ENCODE data around the gene TNS1. TPM values are rescaled to one million over a fixed set of nuclear protein-coding genes. Genes with fewer than 3 reads are reported as not detected.

TNS1 gene
- total and polyA plus RNA-seq, 2 experiments from 2014 or later, result 16.2 to 27.6 TPM

- no peaks in the 10 kb centered on the region for H3K36me3 ChIP-seq (replicated peaks; ENCODE audit: insufficient read depth, low read depth)
Observed at GRCh38 chr2:217830061-217830460, 172.7 kb downstream of the TNS1 start.

DNA sequence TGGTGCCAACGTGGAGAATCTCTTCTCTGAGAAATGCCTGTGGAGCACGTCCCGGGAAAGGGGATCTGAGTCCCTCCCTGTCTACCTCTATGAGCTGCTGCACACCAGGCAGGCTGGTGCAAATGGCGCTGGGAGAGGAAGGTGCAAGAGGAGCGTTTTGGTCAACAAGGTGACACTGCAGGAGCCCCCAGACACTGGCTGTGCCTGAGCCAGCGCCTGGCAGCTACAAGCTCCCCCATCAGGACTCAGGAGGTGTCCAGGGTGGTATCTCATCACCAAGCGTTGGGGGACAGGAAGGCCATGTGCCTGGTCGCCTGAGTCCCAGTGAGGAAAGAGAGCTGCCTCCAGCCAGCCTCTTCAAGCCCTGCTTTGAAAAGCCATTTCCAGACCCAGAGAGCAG, 173.4 kb downstream of the TNS1 start:
- Histone ChIP-seq H3K27ac (no peak overlapping the region), H3K36me3 (replicated peaks; ENCODE audit: insufficient read depth, low read depth) (no peaks in the 10 kb centered on the region), H3K27me3 (no peaks in the 10 kb centered on the region), H3K4me3 (no peak overlapping the region), H4K20me1 (ENCODE audit: insufficient read depth, poor library complexity, severe bottlenecking) (no peaks in the 10 kb centered on the region), H3K4me2 (no peak overlapping the region), H3K9me3 (ENCODE audit: low read depth) (no peaks in the 10 kb centered on the region), H2AFZ (no peak overlapping the region), H3K79me2 (no peaks in the 10 kb centered on the region), H3K9me2 (replicated peaks; ENCODE audit: insufficient read depth) (no peaks in the 10 kb centered on the region), H3K4me1 (ENCODE audit: insufficient read depth) (no peaks in the 10 kb centered on the region)
- no peak for DNase-seq (ENCODE audit: low spot score)
- no peak for TF ChIP-seq EZH2 (IDR thresholded peaks at IDR 0.05; ENCODE audit: borderline replicate concordance)
- no peak for TF ChIP-seq CTCF (IDR thresholded peaks at IDR 0.05; ENCODE audit: poor library complexity)
- no peak for TF ChIP-seq EZH2phosphoT487 (IDR thresholded peaks at IDR 0.05; ENCODE audit: low read depth, severe bottlenecking, unreplicated experiment)
- WGBS (ENCODE audit: low lambda C conversion rate, missing lambda C conversion rate), result 93% methylated on average over 8 of the region's 8 CpGs

More at GRCh38 chr2:217830061-217830460, 172.7 kb downstream of the TNS1 start:
- TF ChIP-seq EZH2 (IDR thresholded peaks at IDR 0.05; ENCODE audit: borderline replicate concordance) (no peak), EZH2phosphoT487 (IDR thresholded peaks at IDR 0.05; ENCODE audit: low read depth, severe bottlenecking, unreplicated experiment) (no peak), CTCF (IDR thresholded peaks at IDR 0.05; ENCODE audit: poor library complexity) (no peak)
- Histone ChIP-seq H3K27ac (no peak overlapping the region), H4K20me1 (ENCODE audit: insufficient read depth, poor library complexity, severe bottlenecking) (no peaks in the 10 kb centered on the region), H3K9me3 (ENCODE audit: low read depth) (no peaks in the 10 kb centered on the region), H3K79me2 (no peaks in the 10 kb centered on the region), H3K4me3 (no peak overlapping the region), H3K4me2 (no peak overlapping the region), H2AFZ (no peak overlapping the region), H3K9me2 (replicated peaks; ENCODE audit: insufficient read depth) (no peaks in the 10 kb centered on the region), H3K27me3 (no peaks in the 10 kb centered on the region), H3K4me1 (ENCODE audit: insufficient read depth) (no peaks in the 10 kb centered on the region)
- DNase-seq (ENCODE audit: low spot score), result no peak
- 95% methylated on average over 9 of the region's 9 CpGs for WGBS (ENCODE audit: low lambda C conversion rate, missing lambda C conversion rate)

- Histone ChIP-seq H3K36me3 (replicated peaks; ENCODE audit: insufficient read depth, low read depth) (no peaks in the 10 kb centered on the region), H4K20me1 (ENCODE audit: insufficient read depth, poor library complexity, severe bottlenecking) (no peaks in the 10 kb centered on the region), H3K9me3 (ENCODE audit: low read depth) (no peaks in the 10 kb centered on the region), H3K4me3 (no peak overlapping the region), H3K27me3 (no peaks in the 10 kb centered on the region), H3K4me2 (no peak overlapping the region), H3K27ac (no peak overlapping the region), H3K79me2 (no peaks in the 10 kb centered on the region), H3K9me2 (replicated peaks; ENCODE audit: insufficient read depth) (no peaks in the 10 kb centered on the region), H3K4me1 (ENCODE audit: insufficient read depth) (no peaks in the 10 kb centered on the region), H2AFZ (no peak overlapping the region)
- no peak for TF ChIP-seq EZH2phosphoT487 (IDR thresholded peaks at IDR 0.05; ENCODE audit: low read depth, severe bottlenecking, unreplicated experiment)
- DNase-seq (ENCODE audit: low spot score), result no peak
- 92% methylated on average over 4 of the region's 4 CpGs for WGBS (ENCODE audit: low lambda C conversion rate, missing lambda C conversion rate)
Observed at GRCh38 chr2:217828336-217828735, 174.5 kb downstream of the TNS1 start.

DNA sequence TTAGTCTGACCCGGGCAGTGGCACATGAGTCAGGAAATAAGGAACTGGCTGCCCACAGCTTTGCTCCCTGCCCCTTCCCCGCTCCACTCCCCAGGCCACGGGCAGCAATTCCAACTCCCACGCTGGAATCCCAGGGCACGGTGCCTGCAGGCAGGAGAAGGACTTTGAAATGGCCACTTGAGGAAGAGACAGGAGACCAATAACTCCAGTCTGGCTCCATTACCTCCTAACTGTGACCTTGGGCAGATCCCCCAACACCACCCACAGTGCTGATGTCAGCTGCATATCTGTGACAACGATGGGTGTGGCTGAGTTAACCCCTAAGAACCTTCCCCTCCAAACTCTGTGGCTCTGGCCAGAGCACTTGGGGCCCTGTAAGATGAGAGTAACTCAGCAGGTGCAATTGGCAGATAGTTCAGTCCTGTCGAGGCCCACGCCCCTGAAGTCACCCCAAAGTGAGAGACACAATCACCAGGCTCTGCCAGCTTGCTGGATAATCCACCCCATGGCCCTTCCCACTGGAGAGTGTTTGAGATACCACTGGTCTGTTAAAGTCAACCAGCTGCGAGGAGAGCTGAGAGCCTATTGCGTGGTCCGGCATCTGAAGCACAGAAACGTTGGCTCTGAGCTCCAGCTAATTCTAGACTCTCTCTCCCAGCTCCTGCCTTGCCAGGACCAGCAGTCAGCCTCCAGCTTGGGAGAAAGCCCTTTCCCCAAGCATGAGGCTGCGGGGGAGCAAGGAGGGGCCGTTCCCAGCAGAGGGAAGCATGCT, 175.2 kb downstream of the TNS1 start:
- Histone ChIP-seq H3K4me2 (no peak overlapping the region), H4K20me1 (ENCODE audit: insufficient read depth, poor library complexity, severe bottlenecking) (no peaks in the 10 kb centered on the region), H2AFZ (no peak overlapping the region), H3K27me3 (no peaks in the 10 kb centered on the region), H3K9me3 (ENCODE audit: low read depth) (no peaks in the 10 kb centered on the region), H3K79me2 (no peaks in the 10 kb centered on the region), H3K27ac (no peak overlapping the region), H3K4me1 (ENCODE audit: insufficient read depth) (no peaks in the 10 kb centered on the region), H3K36me3 (replicated peaks; ENCODE audit: insufficient read depth, low read depth) (no peaks in the 10 kb centered on the region), H3K4me3 (no peak overlapping the region), H3K9me2 (replicated peaks; ENCODE audit: insufficient read depth) (no peaks in the 10 kb centered on the region)
- TF ChIP-seq EZH2phosphoT487 (IDR thresholded peaks at IDR 0.05; ENCODE audit: low read depth, severe bottlenecking, unreplicated experiment) (no peak), CTCF (IDR thresholded peaks at IDR 0.05; ENCODE audit: poor library complexity) (no peak), EZH2 (IDR thresholded peaks at IDR 0.05; ENCODE audit: borderline replicate concordance) (no peak)
- WGBS (ENCODE audit: low lambda C conversion rate, missing lambda C conversion rate), result 78% methylated on average over 14 of the region's 14 CpGs
- DNase-seq (ENCODE audit: low spot score), result no peak

Measured in hepatocyte (in vitro differentiated cells).